WI38 (cell line): Measurements from ENCODE around the gene TAGAP.
A peak's percentile ranks its signal among the peaks of the same experiment; 100 is the strongest.
"Not testable (repeated sequence)": the region's sequence is repeated elsewhere in the genome, so short reads cannot be mapped to it uniquely, and the experiment has no call there.

Source experiments
- H3K4me3 ChIP-seq: 2 replicates; pipeline ENCODE4 v1.5.1; 2011; ENCODE audit warnings: low read depth, mild to moderate bottlenecking, control low read depth, low read length
- CTCF ChIP-seq: IDR thresholded peaks from 2 replicates; pipeline ENCODE4 v1.5.1; 2012; ENCODE audit warnings: low read depth, mild to moderate bottlenecking, control low read depth, low read length

The TAGAP gene

GRCh38 chr6:159017757-159018559 is 26.8 kb downstream of the TAGAP start:
- no peak overlapping the region for H3K4me3 ChIP-seq
- TF ChIP-seq CTCF, result no peak

GRCh38 chr6:159014406-159014805 is 30.4 kb downstream of the TAGAP start:
- no peak for TF ChIP-seq CTCF

GRCh38 chr6:159013229-159013628 is 31.6 kb downstream of the TAGAP start:
- no peak for TF ChIP-seq CTCF
- H3K4me3 ChIP-seq, result no peak overlapping the region

More at GRCh38 chr6:159014406-159014805, 30.4 kb downstream of the TAGAP start:
- no peak overlapping the region for H3K4me3 ChIP-seq

GRCh38 chr6:159012201-159012600 is 32.6 kb downstream of the TAGAP start:
- TF ChIP-seq CTCF, result no peak
- no peak overlapping the region for H3K4me3 ChIP-seq

- not testable (repeated sequence) for H3K4me3 ChIP-seq
Measured at GRCh38 chr6:159010037-159010612, 34.7 kb downstream of the TAGAP start.

- H3K4me3 ChIP-seq, result no peak overlapping the region
- peak; percentile 12; the same call in 1 of the 2 replicates for TF ChIP-seq CTCF
Measured at GRCh38 chr6:159008656-159009288, 36.0 kb downstream of the TAGAP start.

GRCh38 chr6:159007510-159007909 is 37.3 kb downstream of the TAGAP start:
- H3K4me3 ChIP-seq, result no peak overlapping the region
- no peak for TF ChIP-seq CTCF
